HL-60 (cell line): ENCODE measurements around the gene KRTAP1-5.
"Not testable (repeated sequence)": the region's sequence is repeated elsewhere in the genome, so short reads cannot be mapped to it uniquely, and the experiment has no call there.

Experiments used
- DNase-seq, 2 experiments: peaks; one replicate each; pipeline ENCODE4 v3.0.0-alpha.2; 2010 to 2020; ENCODE audit warnings: low read depth in 1 of 2, low spot score in 1 of 2
- H3K27ac ChIP-seq: fragments of 250-450 bp; sonication (Bioruptor Pico); replicated peaks from 2 replicates; pipeline ENCODE4 v1.5.1; 2020; ENCODE audit warnings: mild to moderate bottlenecking, moderate library complexity
- H3K27me3 ChIP-seq: fragments of 250-450 bp; sonication (Bioruptor Pico); 2 replicates; pipeline ENCODE4 v1.5.1; 2021; ENCODE audit warnings: mild to moderate bottlenecking, moderate library complexity; ENCODE audit not compliant: insufficient read depth, poor library complexity, severe bottlenecking
- H3K4me3 ChIP-seq: replicated peaks from 2 replicates; pipeline ENCODE4 v1.5.1; 2011; ENCODE audit warnings: mild to moderate bottlenecking, control low read depth, low read length; ENCODE audit not compliant: insufficient read depth
- CTCF ChIP-seq: IDR thresholded peaks from one replicate; pipeline ENCODE4 v1.5.1; 2011; ENCODE audit warnings: low read length, control low read depth, inconsistent platforms; ENCODE audit not compliant: insufficient read depth
- GABPA ChIP-seq: IDR thresholded peaks from 2 replicates; pipeline ENCODE4 v1.6.1; 2012; ENCODE audit warnings: low read depth
- POLR2AphosphoS5 ChIP-seq: IDR thresholded peaks from 2 replicates; pipeline ENCODE4 v1.6.1; 2012; ENCODE audit warnings: low read depth
- REST ChIP-seq: IDR thresholded peaks from 2 replicates; pipeline ENCODE4 v1.6.1; 2012; ENCODE audit warnings: low read depth; ENCODE audit not compliant: insufficient replicate concordance
- SPI1 ChIP-seq: IDR thresholded peaks from 2 replicates; pipeline ENCODE4 v1.6.1; 2012; ENCODE audit warnings: low read depth, mild to moderate bottlenecking, borderline replicate concordance

KRTAP1-5 gene

GRCh38 chr17:41061964-41062363 is 35.0 kb upstream of the KRTAP1-5 start:
- DNase-seq, result no peak
- TF ChIP-seq SPI1 (no peak), CTCF (no peak), REST (no peak), POLR2AphosphoS5 (no peak), GABPA (no peak)
- Histone ChIP-seq H3K27me3 (peaks cover 4% of the 10 kb centered on the region), H3K27ac (no peak overlapping the region), H3K4me3 (no peak overlapping the region)

- Histone ChIP-seq H3K27ac (no peak within 1 kb of the TSS), H3K27me3 (peaks cover 4% of the 10 kb centered on the region), H3K4me3 (no peak within 1 kb of the TSS)
- no peak for DNase-seq
- TF ChIP-seq REST (no peak), SPI1 (no peak), CTCF (no peak), GABPA (no peak), POLR2AphosphoS5 (no peak)
Observed at GRCh38 chr17:41060052-41060604, 33.1 kb upstream of the KRTAP1-5 start, which contains the start of gene KRTAP2-3. Gene KRTAP2-3 (minus strand): TSS chr17:41060114. CDS start chr17:41060050, 64 bp downstream.

GRCh38 chr17:41059276-41060051 is 32.5 kb upstream of the KRTAP1-5 start:
- H3K27ac ChIP-seq, DNase-seq, H3K27me3 ChIP-seq, H3K4me3 ChIP-seq: not testable (repeated sequence)

GRCh38 chr17:41058741-41059140 is 31.7 kb upstream of the KRTAP1-5 start:
- no peak overlapping the region for H3K27ac ChIP-seq
- DNase-seq, result no peak
- peaks cover 4% of the 10 kb centered on the region for H3K27me3 ChIP-seq
- H3K4me3 ChIP-seq, result no peak overlapping the region
- TF ChIP-seq REST, result no peak
